ENCODE measurements around the gene GPC5. TPM values are rescaled to one million over a fixed set of nuclear protein-coding genes. Genes with fewer than 3 reads are reported as not detected.

GPC5 gene
- polyA plus RNA-seq, 3 donors from 2014 or later, result 0.58 TPM; not detected in 2

GRCh38 chr13:91450913-91451312 lies 52.5 kb downstream of the GPC5 start:
- no peak overlapping the region for H3K4me3 Mint-ChIP-seq
- H3K9me3 Mint-ChIP-seq, result peaks cover 0 to 2% (median 0%) of the 10 kb centered on the region in 6 donors
- no peak overlapping the region for H3K27ac Mint-ChIP-seq
- H3K27me3 Mint-ChIP-seq (ENCODE audit: low read depth in 3 of 3), result peaks cover 0 to 1% (median 0%) of the 10 kb centered on the region in 3 donors
- no peak for DNase-seq
- no peaks in the 10 kb centered on the region for H3K36me3 Mint-ChIP-seq
- no peaks in the 10 kb centered on the region for H3K4me1 Mint-ChIP-seq

DNA sequence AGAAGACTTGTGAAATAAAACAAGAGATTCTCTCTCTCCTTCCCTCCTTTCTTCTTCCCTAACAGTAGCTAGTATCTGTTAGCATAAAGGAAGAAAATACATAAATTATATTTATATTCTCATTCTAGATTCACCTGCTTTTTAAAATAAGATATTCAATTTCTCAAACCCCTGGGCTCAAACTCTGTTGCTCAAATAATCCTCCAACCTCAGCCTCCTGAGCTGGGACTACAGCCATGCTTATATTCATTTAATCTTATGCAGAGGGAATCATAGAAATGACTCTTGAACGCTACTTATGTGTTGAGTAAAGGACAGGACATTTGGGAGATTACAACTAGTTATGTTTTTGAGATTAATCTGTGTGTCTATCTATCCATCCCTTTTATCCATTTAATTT lies 56.2 kb downstream of the GPC5 start:
- H3K4me3 Mint-ChIP-seq, result no peak overlapping the region
- H3K27me3 Mint-ChIP-seq (ENCODE audit: low read depth in 3 of 3), result peaks cover 0 to 3% (median 0%) of the 10 kb centered on the region in 3 donors
- DNase-seq, result no peak
- H3K9me3 Mint-ChIP-seq, result no peaks in the 10 kb centered on the region
- no peak overlapping the region for H3K27ac Mint-ChIP-seq
- no peaks in the 10 kb centered on the region for H3K36me3 Mint-ChIP-seq
- no peaks in the 10 kb centered on the region for H3K4me1 Mint-ChIP-seq

DNA sequence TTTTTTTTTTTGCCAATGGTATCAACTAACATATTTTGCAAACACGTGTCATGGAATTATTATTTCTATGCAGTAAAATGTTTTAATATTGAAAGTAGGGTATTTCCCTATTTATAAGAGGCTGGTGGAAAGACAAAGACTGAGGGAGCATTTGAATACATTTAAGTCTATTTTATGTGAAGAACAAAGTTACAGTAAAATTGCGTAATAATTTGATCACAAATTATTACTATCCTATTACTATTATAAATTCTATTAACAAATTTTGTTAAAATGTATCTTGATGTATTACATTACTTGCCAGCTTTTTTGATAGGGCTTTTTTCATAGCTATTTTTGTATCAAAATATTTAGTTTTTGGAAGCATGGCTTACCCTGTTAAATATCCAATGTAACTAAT lies 58.4 kb downstream of the GPC5 start:
- H3K9me3 Mint-ChIP-seq, result no peaks in the 10 kb centered on the region
- H3K4me3 Mint-ChIP-seq, result no peak overlapping the region
- DNase-seq, result no peak
- H3K4me1 Mint-ChIP-seq, result no peaks in the 10 kb centered on the region
- peaks cover 0 to 3% (median 0%) of the 10 kb centered on the region in 3 donors for H3K27me3 Mint-ChIP-seq (ENCODE audit: low read depth in 3 of 3)
- H3K36me3 Mint-ChIP-seq, result no peaks in the 10 kb centered on the region
- no peak overlapping the region for H3K27ac Mint-ChIP-seq

DNA sequence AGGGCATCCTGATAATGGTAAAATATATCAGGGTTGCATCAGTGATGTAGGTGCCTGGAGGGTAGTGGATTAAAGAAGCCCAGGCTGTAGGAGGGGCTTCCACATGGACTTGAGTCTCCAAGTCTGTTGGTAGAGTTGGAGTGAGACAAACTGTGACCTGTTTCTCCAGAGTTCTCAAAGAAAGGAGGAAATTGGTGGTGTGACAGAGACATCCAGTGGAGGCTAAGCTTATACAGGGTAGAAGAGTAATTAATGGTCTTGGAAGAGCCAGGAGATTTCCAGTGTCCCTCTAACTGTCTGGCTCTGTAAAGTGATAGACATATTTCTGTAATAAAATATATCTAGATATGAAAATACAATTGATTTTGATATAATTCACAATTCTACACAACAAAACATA lies 61.1 kb downstream of the GPC5 start:
- Mint-ChIP-seq H3K36me3 (no peaks in the 10 kb centered on the region), H3K9me3 (peaks cover 0 to 2% (median 0%) of the 10 kb centered on the region in 6 donors), H3K27me3 (ENCODE audit: low read depth in 3 of 3) (peaks cover 0 to 4% (median 2%) of the 10 kb centered on the region in 3 donors), H3K4me3 (no peak overlapping the region), H3K27ac (no peak overlapping the region), H3K4me1 (no peaks in the 10 kb centered on the region)
- no peak for DNase-seq

- no peak for DNase-seq
- Mint-ChIP-seq H3K4me1 (no peaks in the 10 kb centered on the region), H3K4me3 (no peak overlapping the region), H3K36me3 (no peaks in the 10 kb centered on the region), H3K27ac (no peak overlapping the region), H3K9me3 (peaks cover 0 to 2% (median 0%) of the 10 kb centered on the region in 6 donors), H3K27me3 (ENCODE audit: low read depth in 3 of 3) (peaks cover 0 to 5% (median 2%) of the 10 kb centered on the region in 3 donors)
Observed at GRCh38 chr13:91464336-91464735, 65.9 kb downstream of the GPC5 start.

DNA sequence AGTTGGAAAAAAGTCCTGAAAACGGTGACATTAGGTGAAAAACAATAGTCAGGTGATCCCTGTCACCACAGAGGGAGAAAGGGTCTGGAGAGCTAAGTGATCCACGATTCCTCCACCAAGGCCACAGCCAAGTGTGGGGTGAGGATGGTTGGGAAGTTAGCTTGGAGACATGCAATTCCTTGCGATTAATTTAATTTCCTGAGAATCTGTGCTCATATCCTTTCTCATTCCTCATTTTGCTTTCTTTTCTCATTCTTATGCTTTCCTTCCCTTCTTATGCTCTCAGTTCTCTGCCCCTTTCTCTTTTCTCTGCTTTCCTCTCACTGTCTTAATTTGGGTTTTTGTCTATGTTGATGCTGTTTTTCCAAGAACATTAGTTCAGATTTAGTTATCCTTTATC lies 68.8 kb downstream of the GPC5 start:
- no peaks in the 10 kb centered on the region for H3K4me1 Mint-ChIP-seq
- no peak overlapping the region for H3K27ac Mint-ChIP-seq
- DNase-seq, result no peak
- H3K36me3 Mint-ChIP-seq, result no peaks in the 10 kb centered on the region
- H3K4me3 Mint-ChIP-seq, result no peak overlapping the region
- H3K27me3 Mint-ChIP-seq (ENCODE audit: low read depth in 3 of 3), result peaks cover 0 to 5% (median 2%) of the 10 kb centered on the region in 3 donors
- H3K9me3 Mint-ChIP-seq, result peaks cover 0 to 4% (median 0%) of the 10 kb centered on the region in 6 donors

DNA sequence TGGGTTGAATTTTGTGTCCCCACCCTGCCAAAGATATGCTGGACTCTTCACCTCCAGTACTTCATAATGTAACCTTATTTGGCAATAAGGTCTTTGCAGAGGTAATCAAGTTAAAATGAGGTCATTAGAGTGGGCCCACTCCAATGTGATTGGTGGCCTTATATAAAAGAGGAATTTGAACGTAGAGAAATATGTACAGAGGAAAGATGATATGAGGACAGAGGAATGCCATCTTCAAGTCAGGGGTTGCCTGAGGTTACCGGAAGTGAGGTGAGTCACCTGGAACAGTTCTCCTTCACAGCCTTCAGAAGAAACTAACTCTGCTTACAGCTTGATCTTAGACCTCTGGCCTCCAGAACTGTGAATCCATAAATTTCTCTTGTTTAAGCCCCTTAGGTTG lies 69.9 kb downstream of the GPC5 start:
- peaks cover 0 to 4% (median 0%) of the 10 kb centered on the region in 6 donors for H3K9me3 Mint-ChIP-seq
- no peak overlapping the region for H3K4me3 Mint-ChIP-seq
- DNase-seq, result no peak
- no peaks in the 10 kb centered on the region for H3K36me3 Mint-ChIP-seq
- H3K27ac Mint-ChIP-seq, result no peak overlapping the region
- H3K27me3 Mint-ChIP-seq (ENCODE audit: low read depth in 3 of 3), result peaks cover 0 to 5% (median 2%) of the 10 kb centered on the region in 3 donors
- H3K4me1 Mint-ChIP-seq, result no peaks in the 10 kb centered on the region

DNA sequence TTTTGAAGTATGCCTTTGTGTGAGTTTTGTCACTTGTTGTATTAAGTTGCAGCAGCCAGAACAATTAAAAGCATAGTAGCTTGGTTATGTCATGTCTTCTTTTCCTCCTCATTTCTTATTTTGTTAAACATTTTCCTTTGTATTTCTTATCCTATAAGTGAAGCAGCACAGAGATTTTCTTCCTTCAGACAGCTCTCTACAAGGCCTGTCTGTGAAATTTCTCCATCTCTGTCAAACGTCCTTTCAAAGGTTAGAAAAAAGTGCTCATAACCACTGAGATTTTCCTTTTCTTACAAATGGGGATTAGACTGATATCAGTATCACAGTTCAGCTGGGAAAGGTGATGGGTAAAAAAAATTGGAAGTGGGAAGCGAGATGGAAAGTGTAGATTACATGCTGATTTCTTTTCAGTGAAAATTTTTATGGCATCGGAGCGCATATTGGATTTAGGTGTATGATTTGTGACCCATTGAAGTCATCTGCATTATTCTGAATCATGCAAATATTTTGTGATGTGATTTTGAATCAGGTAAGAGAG lies 71.7 kb downstream of the GPC5 start:
- peaks cover 0 to 4% (median 0%) of the 10 kb centered on the region in 3 donors for H3K27me3 Mint-ChIP-seq (ENCODE audit: low read depth in 3 of 3)
- H3K36me3 Mint-ChIP-seq, result no peaks in the 10 kb centered on the region
- H3K27ac Mint-ChIP-seq, result no peak overlapping the region
- peaks cover 0 to 2% (median 0%) of the 10 kb centered on the region in 6 donors for H3K9me3 Mint-ChIP-seq
- no peak overlapping the region for H3K4me3 Mint-ChIP-seq
- H3K4me1 Mint-ChIP-seq, result no peaks in the 10 kb centered on the region
- DNase-seq, result no peak

DNA sequence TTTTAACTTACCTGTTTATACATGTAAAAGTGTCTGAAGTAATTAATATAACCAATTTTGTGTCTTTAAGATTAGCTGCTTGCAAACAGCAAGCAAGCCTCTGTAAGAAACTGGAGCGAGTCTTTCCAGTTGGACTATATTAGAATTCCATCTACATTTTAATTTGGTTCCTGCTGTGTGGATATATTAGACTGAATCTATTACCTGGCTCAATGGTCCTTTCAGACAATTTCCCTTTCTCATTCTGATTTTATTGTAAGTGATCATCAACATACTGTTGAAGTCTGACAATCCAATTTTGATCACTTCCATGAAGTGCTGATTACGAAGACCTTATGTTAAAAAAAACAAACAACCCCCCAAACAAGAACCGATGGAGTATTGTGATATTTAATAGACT lies 72.3 kb downstream of the GPC5 start:
- peaks cover 0 to 4% (median 0%) of the 10 kb centered on the region in 3 donors for H3K27me3 Mint-ChIP-seq (ENCODE audit: low read depth in 3 of 3)
- no peak overlapping the region for H3K27ac Mint-ChIP-seq
- H3K4me3 Mint-ChIP-seq, result no peak overlapping the region
- H3K36me3 Mint-ChIP-seq, result no peaks in the 10 kb centered on the region
- DNase-seq, result no peak
- H3K4me1 Mint-ChIP-seq, result no peaks in the 10 kb centered on the region
- H3K9me3 Mint-ChIP-seq, result peaks cover 0 to 2% (median 0%) of the 10 kb centered on the region in 6 donors

GRCh38 chr13:91482427-91482826 lies 84.0 kb downstream of the GPC5 start:
- Mint-ChIP-seq H3K27me3 (ENCODE audit: low read depth in 3 of 3) (peaks cover 0 to 2% (median 2%) of the 10 kb centered on the region in 3 donors), H3K27ac (no peak overlapping the region), H3K9me3 (peaks cover 0 to 6% (median 0%) of the 10 kb centered on the region in 6 donors), H3K36me3 (peaks cover 0 to 4% (median 0%) of the 10 kb centered on the region in 3 donors), H3K4me3 (no peak overlapping the region), H3K4me1 (no peaks in the 10 kb centered on the region)
- no peak for DNase-seq

DNA sequence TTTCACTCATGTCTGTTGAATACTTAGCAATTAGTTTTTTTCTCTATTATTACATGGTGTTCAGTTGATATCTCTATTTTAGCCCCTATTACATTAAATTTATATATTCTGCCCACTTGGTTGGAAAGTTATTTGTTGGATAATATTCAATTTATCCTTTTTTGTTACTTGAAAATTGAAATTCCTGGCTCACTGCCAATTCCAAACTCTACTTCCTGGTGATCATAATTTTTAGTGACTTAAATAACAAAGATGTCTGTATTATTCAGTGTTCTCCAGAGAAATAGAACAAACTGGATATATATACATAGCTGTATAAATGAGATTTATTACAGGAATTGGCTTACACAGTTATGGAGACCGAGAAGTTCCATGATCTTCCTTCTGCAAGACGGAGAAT lies 93.6 kb downstream of the GPC5 start:
- Mint-ChIP-seq H3K27ac (no peak overlapping the region), H3K36me3 (peaks cover 0 to 1% (median 0%) of the 10 kb centered on the region in 3 donors), H3K9me3 (peaks cover 0 to 10% (median 4%) of the 10 kb centered on the region in 6 donors), H3K27me3 (ENCODE audit: low read depth in 3 of 3) (peaks cover 0 to 4% (median 1%) of the 10 kb centered on the region in 3 donors), H3K4me3 (no peak overlapping the region), H3K4me1 (no peaks in the 10 kb centered on the region)
- no peak for DNase-seq

DNA sequence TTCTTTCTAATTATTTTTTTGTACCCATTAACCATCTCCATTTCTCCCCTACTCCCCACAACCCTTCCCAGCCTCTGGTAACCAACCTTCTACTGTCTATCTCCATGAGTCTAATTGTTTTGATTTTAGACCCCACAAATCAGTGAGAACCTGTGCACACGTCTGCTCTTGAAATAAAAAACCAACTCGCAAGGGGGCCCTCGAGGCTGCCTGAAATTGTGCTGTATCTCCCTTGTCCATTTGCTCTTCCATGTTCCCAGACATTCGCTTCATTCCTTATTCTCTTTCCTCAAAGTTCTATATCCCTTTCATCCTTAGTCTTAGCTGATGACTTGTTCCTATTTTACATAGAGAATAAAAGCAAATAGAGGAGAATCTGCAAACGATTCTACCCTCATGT lies 95.0 kb downstream of the GPC5 start:
- DNase-seq, result no peak
- H3K4me1 Mint-ChIP-seq, result no peaks in the 10 kb centered on the region
- no peak overlapping the region for H3K4me3 Mint-ChIP-seq
- H3K36me3 Mint-ChIP-seq, result peaks cover 0 to 3% (median 0%) of the 10 kb centered on the region in 3 donors
- H3K27ac Mint-ChIP-seq, result no peak overlapping the region
- peaks cover 2 to 3% (median 3%) of the 10 kb centered on the region in 3 donors for H3K27me3 Mint-ChIP-seq (ENCODE audit: low read depth in 3 of 3)
- peaks cover 3 to 10% (median 5%) of the 10 kb centered on the region in 6 donors for H3K9me3 Mint-ChIP-seq

DNA sequence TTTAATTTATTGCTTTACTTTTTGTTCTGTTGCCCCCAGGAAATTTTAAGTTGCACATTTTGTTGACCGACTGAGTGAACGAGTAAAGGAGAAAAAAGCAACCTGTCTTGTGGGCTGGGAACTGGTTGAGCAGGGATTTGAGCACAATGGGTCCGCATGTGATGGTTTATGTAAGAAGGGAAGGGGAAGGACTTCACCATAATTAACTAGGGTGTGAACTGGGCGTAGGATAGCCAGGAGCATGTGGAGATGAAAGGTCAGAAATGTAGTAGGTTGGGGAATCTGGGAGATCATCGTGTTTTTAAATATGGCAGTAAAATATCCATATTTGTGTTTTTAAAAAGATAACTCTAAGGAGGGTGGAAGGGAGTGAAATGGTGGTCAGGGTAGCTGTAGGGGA lies 99.9 kb downstream of the GPC5 start:
- no peak overlapping the region for H3K27ac Mint-ChIP-seq
- H3K27me3 Mint-ChIP-seq (ENCODE audit: low read depth in 3 of 3), result peaks cover 1 to 3% (median 2%) of the 10 kb centered on the region in 3 donors
- no peak overlapping the region for H3K4me3 Mint-ChIP-seq
- peaks cover 0 to 4% (median 0%) of the 10 kb centered on the region in 3 donors for H3K36me3 Mint-ChIP-seq
- peaks cover 7 to 21% (median 9%) of the 10 kb centered on the region in 6 donors for H3K9me3 Mint-ChIP-seq
- no peak for DNase-seq
- no peaks in the 10 kb centered on the region for H3K4me1 Mint-ChIP-seq

DNA sequence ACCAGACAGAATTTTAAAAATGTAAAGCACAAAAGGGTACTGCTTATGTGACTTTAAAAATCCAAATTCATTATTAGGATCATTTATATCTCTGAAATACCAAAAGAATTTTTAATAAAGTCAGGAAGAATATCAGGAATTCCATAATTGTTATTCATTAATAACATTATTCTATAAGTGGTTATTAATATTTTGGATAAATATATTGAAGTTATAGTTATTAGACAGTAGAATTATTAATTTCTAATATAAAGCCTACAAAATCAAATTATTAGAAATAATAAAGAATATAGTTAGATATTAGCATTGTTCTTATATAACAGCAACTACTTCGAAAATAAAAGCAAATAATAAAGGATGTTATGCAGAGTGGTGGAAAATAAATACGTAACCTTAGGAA lies 105.8 kb downstream of the GPC5 start:
- Mint-ChIP-seq H3K27me3 (ENCODE audit: low read depth in 3 of 3) (no peaks in the 10 kb centered on the region), H3K36me3 (no peaks in the 10 kb centered on the region), H3K27ac (no peak overlapping the region), H3K4me3 (no peak overlapping the region), H3K9me3 (peaks cover 5 to 21% (median 7%) of the 10 kb centered on the region in 6 donors), H3K4me1 (no peaks in the 10 kb centered on the region)
- DNase-seq, result no peak

DNA sequence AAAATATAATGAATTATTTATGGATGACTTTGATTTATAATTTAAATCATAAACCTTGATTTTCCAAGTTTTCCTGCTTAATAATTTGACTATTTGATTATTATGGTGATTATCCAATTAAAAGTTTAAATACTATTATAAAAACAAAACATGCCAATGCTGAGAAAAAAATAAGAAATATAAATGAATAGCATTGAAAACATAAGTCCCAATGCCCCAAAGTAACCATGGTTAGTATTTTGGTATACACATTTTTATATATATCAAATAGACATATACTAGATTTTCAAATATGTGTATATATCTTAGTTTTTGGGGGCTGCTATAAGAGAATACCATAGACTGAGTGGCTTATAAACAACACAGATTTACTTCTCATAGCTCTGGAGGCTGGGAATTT lies 108.3 kb downstream of the GPC5 start:
- no peaks in the 10 kb centered on the region for H3K4me1 Mint-ChIP-seq
- H3K27ac Mint-ChIP-seq, result no peak overlapping the region
- peaks cover 0 to 2% (median 0%) of the 10 kb centered on the region in 3 donors for H3K27me3 Mint-ChIP-seq (ENCODE audit: low read depth in 3 of 3)
- H3K4me3 Mint-ChIP-seq, result no peak overlapping the region
- DNase-seq, result no peak
- peaks cover 0 to 11% (median 5%) of the 10 kb centered on the region in 6 donors for H3K9me3 Mint-ChIP-seq
- H3K36me3 Mint-ChIP-seq, result no peaks in the 10 kb centered on the region

Measured in immature natural killer cell (primary cell).